ENCODE measurements around the gene NEDD4L.

NEDD4L gene

DNA sequence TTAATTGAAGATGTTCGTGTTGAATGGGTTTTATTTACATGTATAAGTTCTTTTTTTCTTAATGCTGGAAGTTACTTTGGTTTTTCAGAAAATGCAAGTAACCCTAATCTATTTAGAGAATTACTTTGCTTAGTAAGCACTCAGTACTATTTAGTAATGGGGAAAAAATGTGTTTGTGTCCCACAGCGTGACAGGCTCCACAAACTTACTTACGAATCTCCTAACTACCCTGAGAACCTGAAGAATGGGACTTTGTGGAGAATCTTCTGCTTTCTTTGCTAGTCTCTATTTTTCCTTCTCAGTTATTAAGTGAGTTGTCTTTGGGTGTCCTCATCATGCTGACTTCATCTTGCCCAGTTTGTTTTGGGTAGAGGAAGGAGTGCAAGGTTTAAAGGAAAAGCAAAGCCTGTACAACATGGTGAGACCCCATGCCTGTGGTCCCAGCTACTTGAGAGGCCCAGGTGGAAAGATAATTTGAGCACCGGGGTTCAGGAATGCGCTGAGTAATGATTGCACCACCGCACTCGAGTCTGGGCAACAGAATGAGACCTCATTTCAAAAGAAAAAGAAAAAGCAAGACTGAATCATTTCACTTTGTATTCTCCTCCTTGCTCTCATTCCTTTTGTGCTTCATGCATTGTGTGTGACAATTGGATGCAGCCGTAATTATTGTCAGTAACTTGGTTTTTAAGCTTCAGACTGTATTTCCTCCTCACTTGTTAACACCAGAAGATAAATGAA is 10.2 kb downstream of the NEDD4L start:
- FAIRE-seq: no peak

- FAIRE-seq: no peak
Observed at GRCh38 chr18:58055890-58056558, 12.0 kb downstream of the NEDD4L start.

GRCh38 chr18:58056852-58057251 is 12.8 kb downstream of the NEDD4L start:
- no peak for FAIRE-seq

- no peak for FAIRE-seq
Observed at GRCh38 chr18:58057291-58057965, 13.4 kb downstream of the NEDD4L start.

- FAIRE-seq: no peak
Observed at GRCh38 chr18:58058720-58059119, 14.7 kb downstream of the NEDD4L start.

GRCh38 chr18:58060254-58060653 is 16.2 kb downstream of the NEDD4L start:
- FAIRE-seq: no peak

DNA sequence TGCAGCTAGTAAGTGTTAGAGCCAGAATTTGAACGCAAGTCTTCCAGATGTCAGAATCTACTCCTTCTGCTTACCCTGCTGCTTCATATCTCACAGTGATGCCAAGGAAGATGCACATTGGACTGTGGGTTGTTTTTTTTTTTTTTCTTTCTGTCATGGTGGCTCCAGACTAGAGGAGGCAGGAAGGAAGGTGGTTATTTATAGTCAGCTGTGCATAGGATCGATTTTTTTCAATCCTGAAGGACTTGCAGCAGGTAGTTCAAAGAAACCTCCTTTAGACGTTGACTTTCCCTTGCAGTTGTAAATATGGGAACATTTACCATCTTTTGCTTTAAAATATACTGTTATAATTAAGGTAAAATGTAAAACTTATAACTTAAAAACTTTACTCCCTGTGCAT is 17.3 kb downstream of the NEDD4L start:
- FAIRE-seq: no peak

- no peak for FAIRE-seq
Observed at GRCh38 chr18:58064406-58064998, 20.5 kb downstream of the NEDD4L start.

DNA sequence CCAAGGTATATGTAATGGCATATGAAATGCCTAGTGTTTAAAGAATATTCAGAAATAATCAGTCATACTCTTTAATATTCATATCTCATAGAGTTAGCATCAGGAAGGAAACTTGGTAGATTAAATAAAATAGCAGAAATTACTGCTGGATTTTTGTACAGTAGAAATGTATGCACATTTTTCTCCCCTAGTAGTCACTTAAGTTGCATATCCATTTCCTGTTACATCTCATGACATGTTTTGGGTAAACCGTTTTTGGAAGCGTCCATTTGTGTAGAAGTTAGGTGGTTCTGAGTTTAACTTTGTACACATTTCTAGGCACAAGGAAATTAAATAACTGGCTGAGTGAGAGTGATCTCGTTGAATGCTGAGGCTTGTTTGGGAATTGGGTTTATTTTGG is 21.9 kb downstream of the NEDD4L start:
- no peak for FAIRE-seq

- no peak for FAIRE-seq
Observed at GRCh38 chr18:58067601-58068000, 23.6 kb downstream of the NEDD4L start.

DNA sequence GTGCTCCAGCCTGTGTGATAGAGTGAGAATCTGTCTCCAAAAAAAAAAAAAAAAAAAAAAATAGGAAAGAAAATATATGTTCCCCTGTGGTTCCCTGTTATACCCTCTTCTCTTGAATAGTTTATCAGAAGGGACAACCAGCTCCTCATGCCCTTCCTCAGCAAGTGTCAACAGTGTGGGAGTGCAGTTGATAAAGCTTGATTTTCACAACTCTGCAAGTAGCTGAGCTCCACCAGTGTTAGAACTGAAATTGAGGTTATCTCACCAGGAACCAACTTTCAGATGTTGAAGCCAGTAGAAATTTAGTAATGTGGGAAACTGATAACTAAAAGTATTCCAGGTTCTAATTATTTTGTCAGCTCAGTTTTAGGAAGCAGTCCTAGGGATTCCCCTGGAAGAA is 25.1 kb downstream of the NEDD4L start:
- FAIRE-seq: no peak

DNA sequence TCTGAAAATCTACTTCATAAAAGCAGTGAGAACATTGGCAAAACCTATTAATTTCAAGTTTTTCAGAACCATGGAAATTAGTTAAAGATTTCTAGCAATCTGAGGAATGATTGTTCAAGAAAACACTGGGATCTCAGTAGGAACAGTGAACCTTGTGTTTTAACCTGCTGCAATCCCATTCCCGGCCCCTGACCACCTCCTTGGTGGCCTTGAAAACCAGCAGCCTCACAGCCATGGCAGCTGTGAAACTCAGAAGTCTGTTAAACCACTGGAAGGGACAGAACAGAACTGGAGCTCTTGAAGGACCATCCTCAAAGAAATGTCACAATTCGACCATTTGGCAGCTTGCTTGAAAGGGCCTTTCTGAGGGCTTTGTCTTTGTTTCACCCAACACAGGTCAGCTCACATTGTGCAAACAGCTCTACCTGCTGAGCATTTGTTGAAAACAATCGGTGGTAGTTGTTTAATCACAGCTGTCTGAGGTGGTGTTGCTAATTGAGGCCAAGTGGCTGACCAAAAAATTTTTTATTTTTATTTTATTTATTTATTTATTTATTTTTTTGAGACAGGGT is 25.8 kb downstream of the NEDD4L start:
- FAIRE-seq: no peak

DNA sequence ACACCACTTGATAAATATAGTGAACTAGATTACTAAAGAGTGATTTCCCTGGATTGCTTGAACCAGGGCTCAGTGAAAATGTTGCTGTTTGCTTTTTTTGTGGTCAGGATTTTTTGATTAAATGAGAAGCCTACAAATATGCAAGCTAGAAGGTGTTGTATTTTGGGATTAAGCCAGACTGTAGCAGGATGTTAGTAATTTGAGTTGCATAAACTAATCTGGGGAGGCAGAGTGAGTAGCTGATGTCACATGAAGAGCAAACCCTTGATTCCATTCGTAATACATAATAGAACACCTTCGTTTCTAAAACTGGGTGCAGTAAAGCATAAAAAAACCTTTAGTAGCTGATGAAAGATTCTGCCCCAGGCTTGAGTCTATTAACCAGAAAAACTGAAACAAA is 32.0 kb downstream of the NEDD4L start:
- FAIRE-seq: no peak

DNA sequence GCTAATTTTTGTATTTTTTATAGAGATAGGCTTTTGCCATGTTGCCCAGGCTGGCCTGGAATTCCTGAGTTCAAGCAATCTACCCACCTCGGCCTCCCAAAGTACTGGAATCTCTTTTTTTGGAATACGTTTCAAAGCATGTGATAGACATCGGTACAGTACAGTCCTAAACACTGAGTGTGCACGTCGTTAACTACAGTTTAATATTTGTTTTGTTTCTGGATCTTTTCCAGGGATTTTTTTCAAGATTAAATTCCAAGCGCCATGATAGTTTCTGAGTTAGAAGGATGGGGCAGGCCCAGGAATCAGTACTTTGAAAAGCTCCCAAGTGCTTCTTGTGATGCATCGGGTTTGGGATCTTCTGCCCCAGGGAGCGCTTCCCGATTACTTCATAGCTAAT is 33.3 kb downstream of the NEDD4L start:
- no peak for FAIRE-seq

- no peak for FAIRE-seq
Observed at GRCh38 chr18:58078889-58079573, 35.0 kb downstream of the NEDD4L start.

DNA sequence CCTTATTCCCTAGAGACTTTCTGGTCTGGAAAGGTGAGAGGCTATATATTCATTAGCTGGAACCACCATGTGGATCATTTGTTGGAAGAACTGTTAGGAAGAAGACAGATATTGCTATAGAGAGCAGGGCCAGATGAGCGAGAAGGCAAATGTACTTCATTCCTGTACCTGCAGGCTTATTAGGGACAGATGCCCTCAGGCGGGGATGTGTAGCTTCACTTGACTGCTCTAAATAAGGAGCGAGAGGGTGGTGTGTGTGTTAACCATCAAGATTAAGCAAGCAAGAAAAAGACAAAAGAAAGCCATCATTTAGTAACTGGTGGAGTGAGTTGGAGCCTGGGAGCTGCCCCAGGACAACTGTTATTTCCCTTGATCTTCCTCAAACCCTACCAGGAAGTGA is 36.4 kb downstream of the NEDD4L start:
- FAIRE-seq: no peak

- no peak for FAIRE-seq
Observed at GRCh38 chr18:58087928-58088690, 44.1 kb downstream of the NEDD4L start.

DNA sequence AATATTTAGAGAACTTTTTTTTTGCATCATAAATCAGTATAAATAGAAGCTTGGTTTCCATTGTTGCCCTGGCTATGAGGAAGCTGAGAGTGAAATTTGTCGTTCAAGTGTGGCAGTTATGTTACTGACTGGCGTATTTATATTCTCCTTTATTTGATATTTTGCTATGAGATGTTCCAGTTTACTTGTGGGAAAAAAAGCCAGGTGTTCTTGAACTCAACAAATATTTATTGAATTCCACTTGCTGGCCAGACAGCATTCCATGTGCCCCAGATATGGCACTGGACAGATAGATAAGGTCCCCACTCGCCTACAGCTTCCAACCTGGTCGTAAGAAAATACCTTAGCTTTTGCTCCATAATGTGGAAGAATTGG is 44.7 kb downstream of the NEDD4L start:
- FAIRE-seq: no peak

DNA sequence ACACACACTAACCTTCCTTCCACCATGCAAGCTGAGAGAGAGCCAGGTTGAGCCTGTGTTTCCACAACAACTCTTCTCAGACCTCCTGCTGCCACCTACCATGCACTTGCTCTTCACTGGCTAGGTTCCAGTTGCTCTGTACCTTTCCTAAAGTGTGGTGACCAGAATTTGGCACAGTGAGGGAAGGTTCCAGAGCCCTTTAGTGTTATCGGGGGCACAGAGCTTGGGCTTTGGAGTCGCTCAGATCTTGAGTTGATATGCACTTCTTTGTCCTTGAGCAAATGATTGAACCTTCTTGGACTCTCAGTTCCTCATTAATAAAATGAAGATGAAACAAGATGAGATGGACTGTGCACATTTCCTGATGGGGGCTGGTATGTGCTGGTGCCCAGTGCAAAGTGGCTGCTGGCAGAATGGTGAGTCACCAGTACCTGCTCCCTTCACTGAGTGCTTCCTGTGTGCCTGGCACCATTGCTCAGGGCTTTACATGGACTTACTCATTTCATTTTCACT is 47.1 kb downstream of the NEDD4L start:
- FAIRE-seq: no peak

GRCh38 chr18:58093311-58093803 is 49.3 kb downstream of the NEDD4L start:
- FAIRE-seq: no peak

GRCh38 chr18:58095222-58095621 is 51.2 kb downstream of the NEDD4L start:
- no peak for FAIRE-seq

GRCh38 chr18:58095655-58096054 is 51.6 kb downstream of the NEDD4L start:
- no peak for FAIRE-seq

All from A204.1 (cell line).